ENCODE data around the gene FGF1.

FGF1 gene

GRCh38 chr5:142610176-142611001, 75.5 kb downstream of the FGF1 start:
- Histone ChIP-seq H3K9me3 (ENCODE audit: control insufficient read depth, insufficient read depth, low read depth, low read length) (no peaks in the 10 kb centered on the region), H3K4me1 (ENCODE audit: control insufficient read depth, insufficient read depth, low read length) (peaks cover 4% of the 10 kb centered on the region; the same call in 1 of the 2 replicates), H3K27me3 (ENCODE audit: control insufficient read depth, insufficient read depth, low read length) (no peaks in the 10 kb centered on the region), H3K36me3 (ENCODE audit: control insufficient read depth, insufficient read depth, low read length) (no peaks in the 10 kb centered on the region), H3K27ac (ENCODE audit: low read depth, low read length) (no peak overlapping the region), H3K4me3 (ENCODE audit: low read depth, low read length) (no peak overlapping the region), H3K9ac (ENCODE audit: low read length) (no peak overlapping the region)

DNA sequence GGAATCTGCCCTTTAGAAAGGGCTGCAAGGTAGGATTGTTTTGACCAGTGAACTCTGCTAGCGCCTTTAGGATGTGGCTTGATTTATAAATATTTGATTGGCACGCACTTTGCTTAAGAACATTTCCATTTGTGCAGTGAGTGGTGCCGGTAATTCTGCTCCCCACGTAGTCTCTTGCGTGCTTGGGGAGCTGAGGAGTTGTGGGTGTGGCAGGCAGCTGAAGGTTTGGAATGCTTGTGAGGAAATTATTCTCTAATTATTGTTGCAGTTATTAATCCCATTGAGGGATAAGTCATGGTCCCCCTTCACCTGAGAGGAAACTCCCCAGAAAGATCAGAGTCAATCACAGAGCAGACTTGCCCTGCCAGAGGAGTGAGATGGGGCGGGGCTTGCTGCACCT, 76.7 kb downstream of the FGF1 start:
- Histone ChIP-seq H3K36me3 (ENCODE audit: control insufficient read depth, insufficient read depth, low read length) (no peaks in the 10 kb centered on the region), H3K4me3 (ENCODE audit: low read depth, low read length) (no peak overlapping the region), H3K9me3 (ENCODE audit: control insufficient read depth, insufficient read depth, low read depth, low read length) (no peaks in the 10 kb centered on the region), H3K4me1 (ENCODE audit: control insufficient read depth, insufficient read depth, low read length) (peaks cover 4% of the 10 kb centered on the region; the same call in 1 of the 2 replicates), H3K27ac (ENCODE audit: low read depth, low read length) (no peak overlapping the region), H3K27me3 (ENCODE audit: control insufficient read depth, insufficient read depth, low read length) (no peaks in the 10 kb centered on the region), H3K9ac (ENCODE audit: low read length) (no peak overlapping the region)

DNA sequence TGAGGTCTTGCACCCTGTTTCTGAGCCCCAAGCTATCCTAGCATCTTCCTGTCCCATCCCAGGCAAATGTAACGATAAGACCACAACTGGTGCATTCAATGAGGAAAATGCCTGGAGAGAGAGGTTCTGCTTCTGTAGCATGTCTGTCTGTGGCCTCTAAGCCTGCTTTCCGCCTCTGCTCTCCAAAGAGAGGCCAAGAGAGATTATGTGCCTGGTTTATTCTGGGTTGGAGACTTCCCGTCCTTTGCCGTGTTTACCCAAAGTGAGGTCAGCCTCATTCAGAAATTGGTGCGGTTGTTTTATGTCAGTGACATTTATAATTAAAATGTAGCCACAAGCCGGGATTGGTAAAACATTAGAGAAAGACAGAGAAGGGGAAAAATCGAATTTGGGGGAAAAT, 77.8 kb downstream of the FGF1 start:
- H3K4me1 ChIP-seq (ENCODE audit: control insufficient read depth, insufficient read depth, low read length), result peaks cover 4% of the 10 kb centered on the region; the same call in 1 of the 2 replicates
- H3K4me3 ChIP-seq (ENCODE audit: low read depth, low read length), result no peak overlapping the region
- H3K36me3 ChIP-seq (ENCODE audit: control insufficient read depth, insufficient read depth, low read length), result no peaks in the 10 kb centered on the region
- H3K9ac ChIP-seq (ENCODE audit: low read length), result no peak overlapping the region
- no peaks in the 10 kb centered on the region for H3K9me3 ChIP-seq (ENCODE audit: control insufficient read depth, insufficient read depth, low read depth, low read length)
- no peak overlapping the region for H3K27ac ChIP-seq (ENCODE audit: low read depth, low read length)
- H3K27me3 ChIP-seq (ENCODE audit: control insufficient read depth, insufficient read depth, low read length), result no peaks in the 10 kb centered on the region

DNA sequence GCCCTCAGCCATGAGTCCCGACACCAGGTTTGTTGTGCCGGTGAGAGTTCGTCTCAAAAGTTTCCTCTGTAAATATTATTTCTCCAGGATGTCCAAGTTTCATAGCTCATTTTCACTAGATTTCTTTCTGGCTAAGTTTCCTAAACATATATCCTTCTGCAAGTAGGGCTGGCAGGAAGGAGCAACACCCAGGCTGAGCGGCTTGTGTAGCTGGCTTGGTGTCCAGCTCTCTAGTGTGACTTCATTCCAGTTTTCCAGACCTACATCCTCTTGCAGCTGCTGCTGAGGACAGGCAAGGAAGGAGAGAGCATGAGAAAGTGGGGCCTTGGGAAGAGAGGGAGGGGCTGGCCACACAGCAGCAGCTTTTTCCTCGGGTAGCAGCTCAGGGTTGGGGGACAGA, 80.3 kb downstream of the FGF1 start:
- no peak overlapping the region for H3K4me3 ChIP-seq (ENCODE audit: low read depth, low read length)
- H3K27ac ChIP-seq (ENCODE audit: low read depth, low read length), result no peak overlapping the region
- H3K27me3 ChIP-seq (ENCODE audit: control insufficient read depth, insufficient read depth, low read length), result no peaks in the 10 kb centered on the region
- peaks cover 11% of the 10 kb centered on the region for H3K4me1 ChIP-seq (ENCODE audit: control insufficient read depth, insufficient read depth, low read length)
- H3K36me3 ChIP-seq (ENCODE audit: control insufficient read depth, insufficient read depth, low read length), result no peaks in the 10 kb centered on the region
- no peak overlapping the region for H3K9ac ChIP-seq (ENCODE audit: low read length)
- no peaks in the 10 kb centered on the region for H3K9me3 ChIP-seq (ENCODE audit: control insufficient read depth, insufficient read depth, low read depth, low read length)

GRCh38 chr5:142602720-142603245, 83.1 kb downstream of the FGF1 start:
- Histone ChIP-seq H3K9me3 (ENCODE audit: control insufficient read depth, insufficient read depth, low read depth, low read length) (no peaks in the 10 kb centered on the region), H3K4me1 (ENCODE audit: control insufficient read depth, insufficient read depth, low read length) (peaks cover 16% of the 10 kb centered on the region), H3K36me3 (ENCODE audit: control insufficient read depth, insufficient read depth, low read length) (no peaks in the 10 kb centered on the region), H3K9ac (ENCODE audit: low read length) (no peak overlapping the region), H3K27me3 (ENCODE audit: control insufficient read depth, insufficient read depth, low read length) (no peaks in the 10 kb centered on the region), H3K27ac (ENCODE audit: low read depth, low read length) (no peak overlapping the region), H3K4me3 (ENCODE audit: low read depth, low read length) (no peak overlapping the region)

GRCh38 chr5:142601432-142601831, 84.5 kb downstream of the FGF1 start:
- Histone ChIP-seq H3K4me1 (ENCODE audit: control insufficient read depth, insufficient read depth, low read length) (peaks cover 16% of the 10 kb centered on the region), H3K9me3 (ENCODE audit: control insufficient read depth, insufficient read depth, low read depth, low read length) (no peaks in the 10 kb centered on the region), H3K9ac (ENCODE audit: low read length) (no peak overlapping the region), H3K4me3 (ENCODE audit: low read depth, low read length) (no peak overlapping the region), H3K27me3 (ENCODE audit: control insufficient read depth, insufficient read depth, low read length) (no peaks in the 10 kb centered on the region), H3K36me3 (ENCODE audit: control insufficient read depth, insufficient read depth, low read length) (no peaks in the 10 kb centered on the region), H3K27ac (ENCODE audit: low read depth, low read length) (no peak overlapping the region)

DNA sequence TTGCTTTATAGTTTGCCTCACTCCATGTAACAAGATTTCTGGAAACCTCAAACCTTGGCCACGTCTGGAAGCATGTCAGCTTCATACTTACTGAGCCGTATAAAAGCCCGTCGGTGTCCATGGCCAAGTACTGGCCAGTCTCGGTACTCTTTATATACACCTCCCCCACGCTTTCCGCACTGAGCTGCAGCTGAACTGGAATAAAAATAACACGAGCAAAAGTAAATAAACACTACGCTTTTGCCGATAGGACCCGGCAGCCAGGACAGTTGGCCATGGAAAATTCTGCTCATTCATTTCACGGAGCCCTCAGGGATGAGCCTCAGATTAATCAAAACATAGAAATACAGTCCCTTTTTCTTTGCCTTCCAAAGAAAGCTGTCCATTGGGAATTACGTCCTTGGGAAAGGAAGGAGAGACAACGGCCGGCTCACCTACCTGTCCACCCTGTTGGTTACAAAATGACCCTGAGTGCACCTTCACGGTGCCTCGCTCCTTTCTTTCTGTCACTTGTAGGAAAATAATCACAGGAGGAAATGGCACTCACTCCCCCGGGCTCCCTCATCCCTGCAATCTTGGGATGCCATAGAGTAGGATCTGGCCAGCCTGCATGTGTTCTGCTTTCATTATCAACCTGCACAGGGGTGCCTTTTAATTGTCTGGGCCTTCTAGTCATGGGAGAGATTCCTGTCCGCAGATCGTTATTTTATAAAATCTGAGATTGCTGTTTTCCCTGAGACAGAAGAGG, 85.1 kb downstream of the FGF1 start:
- Histone ChIP-seq H3K27ac (ENCODE audit: low read depth, low read length) (no peak overlapping the region), H3K27me3 (ENCODE audit: control insufficient read depth, insufficient read depth, low read length) (no peaks in the 10 kb centered on the region), H3K9ac (ENCODE audit: low read length) (no peak overlapping the region), H3K4me1 (ENCODE audit: control insufficient read depth, insufficient read depth, low read length) (peaks cover 13% of the 10 kb centered on the region), H3K4me3 (ENCODE audit: low read depth, low read length) (no peak overlapping the region), H3K36me3 (ENCODE audit: control insufficient read depth, insufficient read depth, low read length) (no peaks in the 10 kb centered on the region), H3K9me3 (ENCODE audit: control insufficient read depth, insufficient read depth, low read depth, low read length) (no peaks in the 10 kb centered on the region)

DNA sequence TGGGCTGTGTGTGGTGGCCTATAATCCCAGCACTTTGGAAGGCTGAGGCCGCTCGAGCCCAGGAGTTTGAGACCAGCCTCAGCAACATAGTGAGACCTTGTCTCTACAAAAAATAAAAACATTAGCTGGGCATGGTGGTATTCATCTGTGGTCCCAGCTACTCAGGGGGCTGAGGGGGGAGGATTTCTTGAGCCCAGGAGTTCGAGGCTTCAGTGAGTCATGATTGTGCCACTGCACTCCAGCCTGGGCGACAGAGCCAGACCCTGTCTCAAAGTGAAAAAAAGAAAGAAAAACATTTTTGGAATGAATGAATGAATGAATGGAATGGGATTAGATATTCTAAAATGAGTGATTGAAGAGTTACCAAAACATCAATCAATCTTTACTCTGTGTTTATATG, 85.8 kb downstream of the FGF1 start:
- H3K4me3 ChIP-seq (ENCODE audit: low read depth, low read length), result no peak overlapping the region
- no peak overlapping the region for H3K9ac ChIP-seq (ENCODE audit: low read length)
- H3K27ac ChIP-seq (ENCODE audit: low read depth, low read length), result no peak overlapping the region
- H3K4me1 ChIP-seq (ENCODE audit: control insufficient read depth, insufficient read depth, low read length), result peaks cover 12% of the 10 kb centered on the region
- H3K27me3 ChIP-seq (ENCODE audit: control insufficient read depth, insufficient read depth, low read length), result no peaks in the 10 kb centered on the region
- H3K9me3 ChIP-seq (ENCODE audit: control insufficient read depth, insufficient read depth, low read depth, low read length), result no peaks in the 10 kb centered on the region
- no peaks in the 10 kb centered on the region for H3K36me3 ChIP-seq (ENCODE audit: control insufficient read depth, insufficient read depth, low read length)

GRCh38 chr5:142598338-142598700, 87.6 kb downstream of the FGF1 start:
- Histone ChIP-seq H3K27ac (ENCODE audit: low read depth, low read length) (no peak overlapping the region), H3K36me3 (ENCODE audit: control insufficient read depth, insufficient read depth, low read length) (no peaks in the 10 kb centered on the region), H3K9ac (ENCODE audit: low read length) (no peak overlapping the region), H3K4me1 (ENCODE audit: control insufficient read depth, insufficient read depth, low read length) (peaks cover 12% of the 10 kb centered on the region), H3K9me3 (ENCODE audit: control insufficient read depth, insufficient read depth, low read depth, low read length) (no peaks in the 10 kb centered on the region), H3K27me3 (ENCODE audit: control insufficient read depth, insufficient read depth, low read length) (no peaks in the 10 kb centered on the region), H3K4me3 (ENCODE audit: low read depth, low read length) (no peak overlapping the region)

DNA sequence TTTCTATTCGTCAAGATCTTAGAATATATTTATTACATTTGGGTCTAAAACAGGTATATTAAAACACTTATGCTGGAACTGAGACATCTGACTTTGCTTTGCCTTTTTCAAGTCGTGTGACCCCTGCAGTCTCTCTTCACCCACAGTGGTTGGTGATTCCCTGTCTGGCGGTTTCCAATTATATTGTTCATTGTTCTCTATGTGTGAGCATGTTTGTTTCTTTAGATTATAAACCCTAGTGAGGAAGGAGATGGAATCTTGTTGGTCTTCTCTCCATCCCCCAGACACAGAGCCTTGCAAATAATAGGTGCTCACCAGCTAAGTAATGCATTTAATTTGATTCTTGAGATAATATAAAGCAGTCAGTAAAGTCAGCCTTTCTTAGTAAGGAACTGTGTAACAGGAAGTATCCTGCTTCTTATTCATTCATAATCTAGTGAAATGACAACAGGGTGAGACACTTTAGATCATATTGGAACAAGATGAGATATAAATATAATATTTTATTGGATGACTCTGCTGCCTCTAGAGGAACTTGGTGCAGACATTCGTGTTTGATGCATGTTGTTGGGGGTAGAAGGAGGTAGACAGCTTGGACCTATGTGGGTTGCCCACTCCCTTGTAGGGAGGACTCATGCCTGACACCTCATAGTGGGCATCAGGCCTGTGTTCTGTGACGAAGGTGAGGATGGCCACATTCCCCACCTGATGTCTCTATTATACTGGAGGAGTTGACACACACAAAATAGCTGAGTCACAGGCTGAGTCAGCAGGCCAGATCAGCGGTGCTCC, 88.1 kb downstream of the FGF1 start:
- Histone ChIP-seq H3K9me3 (ENCODE audit: control insufficient read depth, insufficient read depth, low read depth, low read length) (no peaks in the 10 kb centered on the region), H3K27me3 (ENCODE audit: control insufficient read depth, insufficient read depth, low read length) (no peaks in the 10 kb centered on the region), H3K4me1 (ENCODE audit: control insufficient read depth, insufficient read depth, low read length) (peaks cover 12% of the 10 kb centered on the region), H3K27ac (ENCODE audit: low read depth, low read length) (no peak overlapping the region), H3K36me3 (ENCODE audit: control insufficient read depth, insufficient read depth, low read length) (no peaks in the 10 kb centered on the region), H3K9ac (ENCODE audit: low read length) (no peak overlapping the region), H3K4me3 (ENCODE audit: low read depth, low read length) (no peak overlapping the region)
